Left ventricle myocardium inferior (tissue), 1 donor: Measurements from ENCODE around the gene SNRPA. TPM values are rescaled to one million over a fixed set of nuclear protein-coding genes. Genes with fewer than 3 reads are reported as not detected.

Experiments
- DNase-seq: peaks from one replicate; pipeline ENCODE4 v3.0.0-alpha.2; 2020
- H3K27ac ChIP-seq: fragments of 200-600 bp; replicated peaks from 2 replicates; pipeline ENCODE4 v1.8.0; 2021
- H3K27me3 ChIP-seq: fragments of 200-600 bp; 2 replicates; pipeline ENCODE4 v1.8.0; 2021; ENCODE audit warnings: low read depth
- H3K36me3 ChIP-seq: fragments of 200-600 bp; 2 replicates; pipeline ENCODE4 v1.8.0; 2021
- H3K4me1 ChIP-seq: fragments of 200-600 bp; 2 replicates; pipeline ENCODE4 v1.8.0; 2021
- H3K4me3 ChIP-seq: fragments of 200-600 bp; 2 replicates; pipeline ENCODE4 v1.8.0; 2021; ENCODE audit warnings: mild to moderate bottlenecking, moderate library complexity
- H3K9me3 ChIP-seq: fragments of 200-600 bp; replicated peaks from 2 replicates; pipeline ENCODE4 v1.8.0; 2021
- intact Hi-C: fragments of 100-400 bp; cut with micrococcal nuclease; formaldehyde crosslinking; loops from one replicate; pipeline ENCODE4 v1.11.0; 2022
- total RNA-seq: library from RNA; stranded (reverse); fragmentation: NEBNext Ultra II Directional; extraction: Animal tissue kit (Norgen Biotek cat#: 25700); gene quantifications from one replicate; pipeline ENCODE4 v1.2.1, GENCODE V29; 2021
- TF ChIP-seq, protein P1 (sequence below): fragments of 200-600 bp; IDR thresholded peaks from 2 replicates; pipeline ENCODE4 v1.8.0; 2021; ENCODE audit warnings: antibody characterized with exemption, mild to moderate bottlenecking, borderline replicate concordance
- donor health status: DM: no; HTN: yes; CAD: no; lungs with severe emphysema.

SNRPA gene
- total RNA-seq, 1 donor from 2014 or later = 27.9 TPM

DNA sequence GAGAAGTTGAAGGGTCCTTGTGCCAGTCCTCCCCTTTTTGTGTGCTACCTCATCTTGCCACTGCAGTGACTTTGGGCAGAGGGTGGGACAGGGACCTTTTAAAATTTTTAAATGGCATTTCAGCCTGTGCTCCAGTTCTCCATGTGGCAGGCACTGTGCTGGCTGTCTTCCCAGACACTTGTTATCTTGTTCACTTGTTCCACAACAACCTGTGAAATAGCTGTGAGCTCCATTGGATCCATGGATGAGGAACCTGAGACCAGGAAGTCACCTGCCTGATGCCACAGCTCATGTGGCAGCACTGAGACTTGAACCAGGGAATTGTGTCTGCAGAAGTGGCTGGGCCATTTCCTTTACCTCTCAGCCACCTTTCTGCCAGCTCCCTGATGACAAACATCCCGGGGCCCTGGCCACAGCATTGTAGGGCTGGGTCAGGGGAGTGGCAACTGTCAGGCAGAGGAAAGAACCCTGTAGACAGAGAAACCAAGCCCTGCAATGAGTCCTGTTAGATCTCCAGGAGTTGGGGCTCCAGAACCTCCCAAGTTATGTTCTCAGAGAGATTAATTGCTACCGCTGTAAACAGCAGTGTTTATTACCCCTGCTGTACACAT is 54.4 kb downstream of the SNRPA start:
- H3K36me3 ChIP-seq = peaks cover 46% of the 10 kb centered on the region
- no peaks in the 10 kb centered on the region for H3K9me3 ChIP-seq
- H3K27me3 ChIP-seq = no peaks in the 10 kb centered on the region
- DNase-seq = no peak
- peaks cover 100% of the 10 kb centered on the region for H3K4me1 ChIP-seq
- intact Hi-C loops = no loop called here
- peak overlapping the region; percentile 97 for H3K4me3 ChIP-seq
- peak overlapping the region; percentile 99 for H3K27ac ChIP-seq
- TF ChIP-seq, protein P1, sequence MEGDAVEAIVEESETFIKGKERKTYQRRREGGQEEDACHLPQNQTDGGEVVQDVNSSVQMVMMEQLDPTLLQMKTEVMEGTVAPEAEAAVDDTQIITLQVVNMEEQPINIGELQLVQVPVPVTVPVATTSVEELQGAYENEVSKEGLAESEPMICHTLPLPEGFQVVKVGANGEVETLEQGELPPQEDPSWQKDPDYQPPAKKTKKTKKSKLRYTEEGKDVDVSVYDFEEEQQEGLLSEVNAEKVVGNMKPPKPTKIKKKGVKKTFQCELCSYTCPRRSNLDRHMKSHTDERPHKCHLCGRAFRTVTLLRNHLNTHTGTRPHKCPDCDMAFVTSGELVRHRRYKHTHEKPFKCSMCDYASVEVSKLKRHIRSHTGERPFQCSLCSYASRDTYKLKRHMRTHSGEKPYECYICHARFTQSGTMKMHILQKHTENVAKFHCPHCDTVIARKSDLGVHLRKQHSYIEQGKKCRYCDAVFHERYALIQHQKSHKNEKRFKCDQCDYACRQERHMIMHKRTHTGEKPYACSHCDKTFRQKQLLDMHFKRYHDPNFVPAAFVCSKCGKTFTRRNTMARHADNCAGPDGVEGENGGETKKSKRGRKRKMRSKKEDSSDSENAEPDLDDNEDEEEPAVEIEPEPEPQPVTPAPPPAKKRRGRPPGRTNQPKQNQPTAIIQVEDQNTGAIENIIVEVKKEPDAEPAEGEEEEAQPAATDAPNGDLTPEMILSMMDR = no peak

DNA sequence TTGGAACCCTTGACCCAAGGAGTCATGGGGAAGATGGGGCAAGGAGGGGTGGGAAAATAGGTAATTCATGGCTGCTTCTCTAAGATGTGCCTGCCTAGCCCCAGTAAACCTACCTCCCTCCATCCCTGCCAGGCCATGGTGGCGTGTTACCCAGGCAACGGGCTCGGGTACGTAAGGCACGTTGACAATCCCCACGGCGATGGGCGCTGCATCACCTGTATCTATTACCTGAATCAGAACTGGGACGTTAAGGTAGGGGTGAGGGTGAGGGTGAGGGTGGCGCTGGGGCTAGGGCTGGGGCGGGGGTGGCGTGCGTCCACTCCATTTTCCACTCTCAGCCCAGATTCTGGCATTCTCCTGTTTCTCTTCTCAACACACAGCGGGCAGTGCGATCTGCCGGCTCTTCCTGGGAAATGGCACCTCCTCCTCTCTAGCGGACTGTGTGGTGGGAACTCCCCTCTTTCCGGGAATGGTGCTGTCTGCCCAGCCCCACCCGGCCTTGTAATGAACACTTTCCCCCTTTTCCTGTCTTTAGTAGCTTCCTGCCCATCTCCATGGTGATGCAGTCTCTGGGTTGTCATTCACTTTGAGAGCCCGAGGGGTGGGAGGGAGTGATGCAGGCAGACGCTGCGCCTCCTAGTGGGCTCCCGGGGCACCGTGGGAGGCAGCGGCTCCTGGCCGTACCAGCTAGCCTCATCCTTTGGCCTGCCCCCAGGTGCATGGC is 55.6 kb downstream of the SNRPA start:
- H3K9me3 ChIP-seq = no peaks in the 10 kb centered on the region
- H3K4me1 ChIP-seq = peaks cover 96% of the 10 kb centered on the region

DNA sequence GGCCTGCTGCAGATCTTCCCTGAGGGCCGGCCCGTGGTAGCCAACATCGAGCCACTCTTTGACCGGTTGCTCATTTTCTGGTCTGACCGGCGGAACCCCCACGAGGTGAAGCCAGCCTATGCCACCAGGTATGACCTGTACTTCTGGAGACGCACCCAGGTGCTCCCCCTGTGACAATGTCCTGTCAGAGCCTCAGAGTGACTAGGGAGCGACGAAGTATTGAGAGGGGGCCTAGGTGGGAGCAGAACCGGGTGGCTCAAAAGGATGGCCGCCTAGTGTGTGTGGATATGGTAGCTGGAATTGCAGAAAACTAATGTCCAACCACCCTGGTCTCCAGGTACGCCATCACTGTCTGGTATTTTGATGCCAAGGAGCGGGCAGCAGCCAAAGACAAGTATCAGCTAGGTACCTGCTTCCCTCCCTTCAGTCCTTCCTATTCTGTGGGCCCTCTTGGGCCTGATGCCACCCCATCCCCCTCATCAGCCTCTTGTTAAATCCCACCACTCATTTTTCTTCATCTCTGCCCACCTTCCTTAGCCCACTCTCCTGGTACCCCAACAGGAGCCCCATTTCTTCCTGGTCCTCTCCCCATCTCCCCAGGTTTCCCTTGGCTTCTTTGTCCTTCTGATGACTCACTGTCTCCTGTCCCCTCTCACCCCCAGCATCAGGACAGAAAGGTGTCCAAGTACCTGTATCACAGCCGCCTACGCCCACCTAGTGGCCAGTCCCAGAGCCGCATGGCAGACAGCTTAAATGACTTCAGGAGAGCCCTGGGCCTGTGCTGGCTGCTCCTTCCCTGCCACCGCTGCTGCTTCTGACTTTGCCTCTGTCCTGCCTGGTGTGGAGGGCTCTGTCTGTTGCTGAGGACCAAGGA is 56.4 kb downstream of the SNRPA start:
- intact Hi-C loops = no loop called here
- Histone ChIP-seq H3K4me1 (peaks cover 96% of the 10 kb centered on the region), H3K36me3 (peaks cover 28% of the 10 kb centered on the region), H3K4me3 (peak overlapping the region; percentile 49), H3K27me3 (no peaks in the 10 kb centered on the region), H3K9me3 (no peaks in the 10 kb centered on the region), H3K27ac (peak overlapping the region; percentile 99)
- DNase-seq = no peak
- TF ChIP-seq, protein P1 = peak; percentile 19

More for the DNA sequence above, 55.6 kb downstream of the SNRPA start:
- peak; percentile 77 for DNase-seq
- H3K4me3 ChIP-seq = peak overlapping the region; percentile 49
- intact Hi-C loops = no loop called here
- peak overlapping the region; percentile 99 for H3K27ac ChIP-seq
- no peaks in the 10 kb centered on the region for H3K27me3 ChIP-seq
- TF ChIP-seq, protein P1 = peak; percentile 88
- H3K36me3 ChIP-seq = peaks cover 36% of the 10 kb centered on the region

DNA sequence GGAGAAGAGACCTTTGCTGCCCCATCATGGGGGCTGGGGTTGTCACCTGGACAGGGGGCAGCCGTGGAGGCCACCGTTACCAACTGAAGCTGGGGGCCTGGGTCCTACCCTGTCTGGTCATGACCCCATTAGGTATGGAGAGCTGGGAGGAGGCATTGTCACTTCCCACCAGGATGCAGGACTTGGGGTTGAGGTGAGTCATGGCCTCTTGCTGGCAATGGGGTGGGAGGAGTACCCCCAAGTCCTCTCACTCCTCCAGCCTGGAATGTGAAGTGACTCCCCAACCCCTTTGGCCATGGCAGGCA is 57.0 kb downstream of the SNRPA start:
- Histone ChIP-seq H3K4me3 (no peak overlapping the region), H3K36me3 (peaks cover 28% of the 10 kb centered on the region), H3K9me3 (no peaks in the 10 kb centered on the region), H3K4me1 (peaks cover 96% of the 10 kb centered on the region), H3K27me3 (no peaks in the 10 kb centered on the region), H3K27ac (peak overlapping the region; percentile 99)
- TF ChIP-seq, protein P1 = no peak
- no peak for DNase-seq
- intact Hi-C loops = no loop called here

DNA sequence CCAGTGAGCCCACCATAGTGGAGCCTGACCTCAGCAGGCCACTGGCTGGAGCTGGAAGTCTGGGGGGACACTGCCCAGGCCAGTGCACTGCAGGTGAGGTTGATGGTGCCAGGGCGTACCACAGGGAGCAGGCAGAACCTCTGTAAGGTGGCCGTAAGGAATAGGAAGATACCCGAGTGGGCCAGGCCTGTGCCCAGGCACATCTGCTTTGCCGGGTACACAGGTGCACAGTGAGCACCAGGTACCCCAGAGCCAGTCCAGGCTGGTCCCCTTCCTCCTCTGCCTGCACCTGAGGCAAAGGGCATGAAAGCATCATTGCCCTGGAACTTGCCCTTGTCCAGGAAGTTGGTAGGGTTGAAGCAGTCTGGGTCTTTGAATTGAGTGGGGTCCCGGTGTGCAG is 57.5 kb downstream of the SNRPA start:
- Histone ChIP-seq H3K4me3 (no peak overlapping the region), H3K36me3 (peaks cover 28% of the 10 kb centered on the region), H3K27ac (peak overlapping the region; percentile 99), H3K27me3 (no peaks in the 10 kb centered on the region), H3K9me3 (no peaks in the 10 kb centered on the region), H3K4me1 (peaks cover 94% of the 10 kb centered on the region)
- TF ChIP-seq, protein P1 = no peak
- no peak for DNase-seq
- intact Hi-C loops = no loop called here
